Stomach (tissue), 4 donors: Measurements from ENCODE around the gene EPHA10.

Experiments
- EP300 ChIP-seq: sonication (generic); formaldehyde crosslinking; IDR thresholded peaks from one replicate; pipeline ENCODE4 v1.6.1; 2017; ENCODE audit warnings: antibody characterized with exemption
- POLR2A ChIP-seq, 4 donors: fragments of 450-650 bp; IDR thresholded peaks; one replicate each; pipeline ENCODE4 v1.6.1; 2016; ENCODE audit warnings: antibody characterized with exemption in 4 of 4, control low read depth in 2 of 4, mild to moderate bottlenecking in 1 of 4, moderate library complexity in 1 of 4
- TF ChIP-seq, protein P1 (sequence below), 7 experiments: fragments of 450-650 bp in 4 of 7; fragments of 200-600 bp in 3 of 7; sonication (generic) in 3 of 7; IDR thresholded peaks; one replicate each; pipeline ENCODE4 v1.5.1; 2016 to 2019; ENCODE audit warnings: antibody characterized with exemption in 7 of 7, control low read depth in 2 of 7, mild to moderate bottlenecking in 1 of 7

DNA sequence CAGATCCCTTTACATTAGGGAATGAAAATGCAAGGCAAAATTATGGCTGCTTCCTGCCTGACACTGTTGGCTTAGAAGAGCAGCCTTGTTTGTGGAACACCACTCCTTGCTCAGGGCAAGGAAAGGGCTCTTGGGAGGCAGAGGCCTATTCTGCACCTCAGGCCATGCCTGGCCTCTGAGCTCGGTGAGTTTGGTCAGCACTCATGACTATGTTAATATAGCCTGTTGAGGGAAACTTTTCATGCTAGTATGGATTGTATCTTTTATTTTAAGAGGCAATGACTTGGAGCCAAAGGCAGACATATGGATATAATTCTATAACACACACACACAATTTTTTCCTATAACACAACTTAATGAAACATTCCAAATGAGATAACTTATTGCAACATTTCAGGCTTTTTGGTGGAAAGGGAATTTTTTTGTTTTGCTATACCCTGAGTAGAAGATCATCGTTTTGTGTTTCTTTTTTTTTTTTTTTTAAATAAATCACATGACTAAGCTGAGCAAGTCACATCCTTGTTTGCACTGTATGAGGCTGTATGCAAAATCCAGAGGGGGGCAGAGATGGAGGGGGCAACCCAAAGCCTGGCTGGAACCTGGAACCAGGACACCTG, 48.7 kb upstream of the EPHA10 start:
- TF ChIP-seq POLR2A (IDR thresholded peaks at IDR 0.05) = no peak
- TF ChIP-seq, protein P1, sequence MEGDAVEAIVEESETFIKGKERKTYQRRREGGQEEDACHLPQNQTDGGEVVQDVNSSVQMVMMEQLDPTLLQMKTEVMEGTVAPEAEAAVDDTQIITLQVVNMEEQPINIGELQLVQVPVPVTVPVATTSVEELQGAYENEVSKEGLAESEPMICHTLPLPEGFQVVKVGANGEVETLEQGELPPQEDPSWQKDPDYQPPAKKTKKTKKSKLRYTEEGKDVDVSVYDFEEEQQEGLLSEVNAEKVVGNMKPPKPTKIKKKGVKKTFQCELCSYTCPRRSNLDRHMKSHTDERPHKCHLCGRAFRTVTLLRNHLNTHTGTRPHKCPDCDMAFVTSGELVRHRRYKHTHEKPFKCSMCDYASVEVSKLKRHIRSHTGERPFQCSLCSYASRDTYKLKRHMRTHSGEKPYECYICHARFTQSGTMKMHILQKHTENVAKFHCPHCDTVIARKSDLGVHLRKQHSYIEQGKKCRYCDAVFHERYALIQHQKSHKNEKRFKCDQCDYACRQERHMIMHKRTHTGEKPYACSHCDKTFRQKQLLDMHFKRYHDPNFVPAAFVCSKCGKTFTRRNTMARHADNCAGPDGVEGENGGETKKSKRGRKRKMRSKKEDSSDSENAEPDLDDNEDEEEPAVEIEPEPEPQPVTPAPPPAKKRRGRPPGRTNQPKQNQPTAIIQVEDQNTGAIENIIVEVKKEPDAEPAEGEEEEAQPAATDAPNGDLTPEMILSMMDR (IDR thresholded peaks at IDR 0.05) = no peak
- no peak for TF ChIP-seq EP300
